22Rv1 (cell line): ENCODE data around the gene FAM107A.

ENCODE experiments used
- CTCF ChIP-seq: fragments of 450-650 bp; IDR thresholded peaks from 2 replicates; pipeline ENCODE4 v1.5.1; 2017; ENCODE audit warnings: mild to moderate bottlenecking
- ZFX ChIP-seq: fragments of 450-650 bp; IDR thresholded peaks from 2 replicates; pipeline ENCODE4 v1.6.1; 2017; ENCODE audit warnings: antibody characterized with exemption, borderline replicate concordance

- TF ChIP-seq CTCF (no peak), ZFX (no peak)
These were observed 1.7 kb upstream of the FAM107A start for GRCh38 chr3:58578873-58579272.
